ENCODE measurements around the gene GPR39.

The GPR39 gene

GRCh38 chr2:132671151-132671835 lies 254.7 kb downstream of the GPR39 start:
- DNase-seq (ENCODE audit: low read depth), result no peak

- no peak for DNase-seq (ENCODE audit: low read depth)
Observed at GRCh38 chr2:132676999-132677398, 260.4 kb downstream of the GPR39 start.

- no peak for DNase-seq (ENCODE audit: low read depth)
Observed at GRCh38 chr2:132677661-132678060, 261.1 kb downstream of the GPR39 start.

GRCh38 chr2:132678483-132678882 lies 261.9 kb downstream of the GPR39 start:
- DNase-seq (ENCODE audit: low read depth), result no peak

GRCh38 chr2:132680544-132680943 lies 263.9 kb downstream of the GPR39 start:
- DNase-seq (ENCODE audit: low read depth), result no peak

GRCh38 chr2:132681766-132682165 lies 265.2 kb downstream of the GPR39 start:
- no peak for DNase-seq (ENCODE audit: low read depth)

- no peak for DNase-seq (ENCODE audit: low read depth)
Observed at GRCh38 chr2:132690664-132691303, 274.2 kb downstream of the GPR39 start.

GRCh38 chr2:132691556-132691955 lies 275.0 kb downstream of the GPR39 start:
- no peak for DNase-seq (ENCODE audit: low read depth)

- no peak for DNase-seq (ENCODE audit: low read depth)
Observed at GRCh38 chr2:132692816-132693215, 276.2 kb downstream of the GPR39 start.
